Upper lobe of left lung (tissue), 4 donors: ENCODE results near the gene TRMT5.

Experiments
- EP300 ChIP-seq, 4 donors: sonication (generic); formaldehyde crosslinking; IDR thresholded peaks; one replicate each; pipeline ENCODE4 v1.5.1; 2017; ENCODE audit warnings: antibody characterized with exemption in 4 of 4, control low read depth in 2 of 4
- POLR2A ChIP-seq, 4 donors: fragments of 450-650 bp; IDR thresholded peaks; one replicate each; pipeline ENCODE4 v1.5.1; 2016 to 2017; ENCODE audit warnings: antibody characterized with exemption in 4 of 4, mild to moderate bottlenecking in 2 of 4
- POLR2AphosphoS5 ChIP-seq, 2 donors: sonication (generic); formaldehyde crosslinking; IDR thresholded peaks; one replicate each; pipeline ENCODE4 v1.5.1; 2017; ENCODE audit warnings: antibody characterized with exemption in 2 of 2
- TF ChIP-seq, protein P1 (sequence below), 6 experiments: fragments of 450-650 bp in 4 of 6; fragments of 200-600 bp in 2 of 6; sonication (generic) in 2 of 6; IDR thresholded peaks; one replicate each; pipeline ENCODE4 v1.5.1; 2016 to 2019; ENCODE audit warnings: antibody characterized with exemption in 6 of 6

DNA sequence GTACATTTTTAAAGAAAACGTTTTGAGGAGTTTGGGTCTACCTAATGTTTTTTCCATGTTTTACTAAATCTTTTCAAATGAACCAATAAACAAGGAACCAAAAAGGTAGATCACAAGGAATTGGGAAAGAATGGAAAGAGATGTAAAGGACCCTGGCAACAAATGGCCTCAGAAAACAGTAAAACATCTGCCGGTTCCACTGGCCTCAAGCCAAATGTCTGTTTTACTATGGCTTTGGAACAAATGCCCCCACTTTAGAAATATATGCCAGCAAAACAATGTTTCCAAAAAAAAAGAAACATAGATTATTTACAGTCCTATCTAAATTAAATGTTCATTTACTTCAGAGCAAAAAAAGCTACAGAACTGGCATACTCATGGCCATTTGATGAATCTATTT lies 3.0 kb downstream of the TRMT5 start:
- TF ChIP-seq, protein P1, sequence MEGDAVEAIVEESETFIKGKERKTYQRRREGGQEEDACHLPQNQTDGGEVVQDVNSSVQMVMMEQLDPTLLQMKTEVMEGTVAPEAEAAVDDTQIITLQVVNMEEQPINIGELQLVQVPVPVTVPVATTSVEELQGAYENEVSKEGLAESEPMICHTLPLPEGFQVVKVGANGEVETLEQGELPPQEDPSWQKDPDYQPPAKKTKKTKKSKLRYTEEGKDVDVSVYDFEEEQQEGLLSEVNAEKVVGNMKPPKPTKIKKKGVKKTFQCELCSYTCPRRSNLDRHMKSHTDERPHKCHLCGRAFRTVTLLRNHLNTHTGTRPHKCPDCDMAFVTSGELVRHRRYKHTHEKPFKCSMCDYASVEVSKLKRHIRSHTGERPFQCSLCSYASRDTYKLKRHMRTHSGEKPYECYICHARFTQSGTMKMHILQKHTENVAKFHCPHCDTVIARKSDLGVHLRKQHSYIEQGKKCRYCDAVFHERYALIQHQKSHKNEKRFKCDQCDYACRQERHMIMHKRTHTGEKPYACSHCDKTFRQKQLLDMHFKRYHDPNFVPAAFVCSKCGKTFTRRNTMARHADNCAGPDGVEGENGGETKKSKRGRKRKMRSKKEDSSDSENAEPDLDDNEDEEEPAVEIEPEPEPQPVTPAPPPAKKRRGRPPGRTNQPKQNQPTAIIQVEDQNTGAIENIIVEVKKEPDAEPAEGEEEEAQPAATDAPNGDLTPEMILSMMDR (IDR thresholded peaks at IDR 0.05) = no peak
- TF ChIP-seq POLR2A (IDR thresholded peaks at IDR 0.05) = no peak
- TF ChIP-seq EP300 (IDR thresholded peaks at IDR 0.05) = no peak
- TF ChIP-seq POLR2AphosphoS5 (IDR thresholded peaks at IDR 0.05) = no peak
